GM06990 (cell line): Measurements from ENCODE around the gene GNPDA2.

ENCODE experiments used
- DNase-seq: peaks from one replicate; pipeline ENCODE4 v3.0.0-alpha.2; 2011; ENCODE audit not compliant: insufficient read length; ENCODE audit errors: extremely low read depth
- H3K27me3 ChIP-seq: replicated peaks from 2 replicates; pipeline ENCODE4 v1.6.0; 2011; ENCODE audit warnings: low read length; ENCODE audit not compliant: control insufficient read depth, insufficient read depth
- H3K36me3 ChIP-seq: 2 replicates; pipeline ENCODE4 v1.5.1; 2011; ENCODE audit warnings: low read length; ENCODE audit not compliant: control insufficient read depth, insufficient read depth
- H3K4me3 ChIP-seq: replicated peaks from 2 replicates; pipeline ENCODE4 v1.5.1; 2011; ENCODE audit warnings: low read depth, mild to moderate bottlenecking, control low read depth, low read length
- TF ChIP-seq, protein P1 (sequence below): IDR thresholded peaks from 2 replicates; pipeline ENCODE4 v1.5.1; 2011; ENCODE audit warnings: low read length, control low read depth, mild to moderate bottlenecking, inconsistent platforms; ENCODE audit not compliant: insufficient read depth, poor library complexity, severe bottlenecking

Gene GNPDA2

DNA sequence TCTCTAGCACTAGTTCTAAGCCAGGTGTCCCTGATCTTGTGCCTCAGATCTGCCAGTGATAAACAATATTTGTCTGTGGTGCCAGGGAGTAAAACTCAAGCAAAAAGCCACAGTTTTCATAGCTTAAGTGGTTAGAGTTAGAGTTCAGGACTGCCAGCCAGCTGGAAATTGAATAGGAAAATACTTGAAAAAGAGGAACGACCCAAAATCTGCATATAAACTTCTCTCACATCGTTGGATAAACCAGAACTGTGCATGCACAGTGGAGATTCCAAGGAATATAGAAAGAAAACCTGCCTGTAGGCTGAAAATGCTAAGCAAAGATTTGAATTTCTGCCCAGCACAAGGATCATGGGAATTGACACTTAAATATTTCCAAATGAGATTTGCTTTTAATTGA lies 35.0 kb upstream of the GNPDA2 start:
- Histone ChIP-seq H3K36me3 (no peaks in the 10 kb centered on the region), H3K4me3 (no peak overlapping the region), H3K27me3 (no peaks in the 10 kb centered on the region)
- no peak for DNase-seq
- TF ChIP-seq, protein P1, sequence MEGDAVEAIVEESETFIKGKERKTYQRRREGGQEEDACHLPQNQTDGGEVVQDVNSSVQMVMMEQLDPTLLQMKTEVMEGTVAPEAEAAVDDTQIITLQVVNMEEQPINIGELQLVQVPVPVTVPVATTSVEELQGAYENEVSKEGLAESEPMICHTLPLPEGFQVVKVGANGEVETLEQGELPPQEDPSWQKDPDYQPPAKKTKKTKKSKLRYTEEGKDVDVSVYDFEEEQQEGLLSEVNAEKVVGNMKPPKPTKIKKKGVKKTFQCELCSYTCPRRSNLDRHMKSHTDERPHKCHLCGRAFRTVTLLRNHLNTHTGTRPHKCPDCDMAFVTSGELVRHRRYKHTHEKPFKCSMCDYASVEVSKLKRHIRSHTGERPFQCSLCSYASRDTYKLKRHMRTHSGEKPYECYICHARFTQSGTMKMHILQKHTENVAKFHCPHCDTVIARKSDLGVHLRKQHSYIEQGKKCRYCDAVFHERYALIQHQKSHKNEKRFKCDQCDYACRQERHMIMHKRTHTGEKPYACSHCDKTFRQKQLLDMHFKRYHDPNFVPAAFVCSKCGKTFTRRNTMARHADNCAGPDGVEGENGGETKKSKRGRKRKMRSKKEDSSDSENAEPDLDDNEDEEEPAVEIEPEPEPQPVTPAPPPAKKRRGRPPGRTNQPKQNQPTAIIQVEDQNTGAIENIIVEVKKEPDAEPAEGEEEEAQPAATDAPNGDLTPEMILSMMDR, result no peak

DNA sequence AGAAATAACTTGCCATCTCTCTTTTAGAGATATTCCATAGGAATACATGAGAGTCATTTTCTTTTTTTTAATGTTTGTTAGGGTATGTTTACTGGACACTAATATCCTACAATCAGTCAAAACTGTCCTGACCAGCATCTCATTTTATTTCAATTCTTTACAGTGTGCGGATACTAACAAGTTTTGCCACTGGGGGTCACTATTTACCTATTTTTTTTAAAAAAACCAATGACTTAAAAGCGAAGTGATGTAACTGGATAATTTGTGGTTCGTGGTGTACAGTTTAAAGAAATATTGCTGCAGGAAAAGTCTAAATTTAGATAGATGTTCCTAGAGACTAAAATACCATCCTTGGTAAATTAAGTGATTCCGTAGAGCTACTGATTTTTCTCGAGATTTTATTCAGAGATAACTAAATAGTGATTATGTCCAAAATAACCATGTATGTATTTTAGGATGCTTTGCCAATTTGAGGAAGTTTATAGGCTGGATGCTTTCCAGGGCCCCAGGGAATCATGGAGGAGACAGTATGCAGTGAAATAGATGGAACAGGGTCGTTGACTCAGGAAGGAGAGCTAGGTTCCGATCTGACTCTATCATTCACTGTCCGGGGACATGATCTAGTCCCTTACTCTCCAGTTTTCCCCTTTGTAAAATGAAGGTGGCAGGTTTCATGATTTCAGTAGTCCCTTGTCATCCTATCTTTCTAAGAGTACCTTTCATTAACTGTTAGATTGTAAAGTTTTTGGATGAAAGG lies 34.0 kb upstream of the GNPDA2 start:
- DNase-seq, result no peak

DNA sequence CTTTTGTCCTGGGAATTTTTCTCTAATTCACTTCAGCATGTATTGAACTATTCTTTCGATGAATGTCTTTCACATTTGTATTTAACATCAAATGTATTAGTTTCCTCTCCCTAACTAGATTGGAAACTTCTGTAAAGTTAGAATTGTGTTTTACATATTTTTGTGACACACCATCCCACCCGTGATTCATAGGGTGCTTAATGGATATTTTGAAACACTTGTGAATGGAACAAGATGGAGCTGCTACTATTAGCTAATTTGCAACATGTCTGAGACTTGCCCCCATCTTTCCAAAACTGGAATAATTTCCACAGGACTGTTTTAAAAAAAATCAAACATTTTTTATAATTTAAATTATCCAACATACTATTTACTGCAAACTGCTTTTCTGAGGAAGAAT lies 30.2 kb upstream of the GNPDA2 start:
- Histone ChIP-seq H3K4me3 (no peak overlapping the region), H3K27me3 (no peaks in the 10 kb centered on the region), H3K36me3 (no peaks in the 10 kb centered on the region)
- TF ChIP-seq, protein P1, result no peak
- DNase-seq, result no peak

More for the DNA sequence above, 34.0 kb upstream of the GNPDA2 start:
- Histone ChIP-seq H3K27me3 (no peaks in the 10 kb centered on the region), H3K36me3 (no peaks in the 10 kb centered on the region), H3K4me3 (no peak overlapping the region)
- TF ChIP-seq, protein P1, result peak; percentile 49

- no peak for DNase-seq
- no peaks in the 10 kb centered on the region for H3K36me3 ChIP-seq
- H3K4me3 ChIP-seq, result no peak overlapping the region
- H3K27me3 ChIP-seq, result no peaks in the 10 kb centered on the region
- TF ChIP-seq, protein P1, result no peak
These were observed 13.8 kb upstream of the GNPDA2 start for GRCh38 chr4:44740201-44740600.

- TF ChIP-seq, protein P1, result peak; percentile 47
- no peak for DNase-seq
- no peaks in the 10 kb centered on the region for H3K27me3 ChIP-seq
- H3K4me3 ChIP-seq, result no peak overlapping the region
- H3K36me3 ChIP-seq, result no peaks in the 10 kb centered on the region
These were observed 12.3 kb upstream of the GNPDA2 start for GRCh38 chr4:44738615-44739014.
